Stomach (tissue), 4 donors: ENCODE results near the gene EVX1.

ENCODE experiments used
- EP300 ChIP-seq: sonication (generic); formaldehyde crosslinking; IDR thresholded peaks from one replicate; pipeline ENCODE4 v1.6.1; 2017; ENCODE audit warnings: antibody characterized with exemption
- TF ChIP-seq, protein P1 (sequence below), 7 experiments: fragments of 450-650 bp in 4 of 7; fragments of 200-600 bp in 3 of 7; sonication (generic) in 3 of 7; IDR thresholded peaks; one replicate each; pipeline ENCODE4 v1.5.1; 2016 to 2019; ENCODE audit warnings: antibody characterized with exemption in 7 of 7, control low read depth in 2 of 7, mild to moderate bottlenecking in 1 of 7

DNA sequence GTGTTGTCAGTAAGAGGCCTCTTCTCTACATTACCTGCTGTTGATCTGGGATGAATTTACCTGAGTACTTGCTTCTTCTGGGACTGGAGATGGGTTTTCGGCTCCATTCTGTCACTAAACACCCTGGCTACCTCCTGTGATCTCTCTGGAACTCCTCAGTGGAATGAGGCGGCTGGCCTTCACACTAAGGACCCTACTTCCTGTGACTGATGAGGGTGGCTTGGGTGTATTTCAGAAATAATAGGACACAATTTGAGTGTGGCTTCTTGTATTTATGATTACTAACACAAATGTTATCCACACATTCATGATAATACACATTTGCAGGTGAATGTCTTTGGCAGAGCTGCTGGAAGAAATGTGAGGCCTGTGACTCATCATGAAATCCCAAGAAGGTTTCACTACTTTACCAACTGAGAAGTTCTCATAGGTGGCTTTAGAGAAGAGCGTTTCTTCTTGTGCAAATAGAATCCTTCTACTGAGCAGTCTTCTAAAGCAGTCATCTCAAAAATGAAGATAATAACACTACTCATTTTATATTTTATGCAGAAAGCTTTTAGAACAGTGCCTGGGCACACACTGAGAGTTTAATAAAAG, 21.3 kb upstream of the EVX1 start:
- TF ChIP-seq, protein P1, sequence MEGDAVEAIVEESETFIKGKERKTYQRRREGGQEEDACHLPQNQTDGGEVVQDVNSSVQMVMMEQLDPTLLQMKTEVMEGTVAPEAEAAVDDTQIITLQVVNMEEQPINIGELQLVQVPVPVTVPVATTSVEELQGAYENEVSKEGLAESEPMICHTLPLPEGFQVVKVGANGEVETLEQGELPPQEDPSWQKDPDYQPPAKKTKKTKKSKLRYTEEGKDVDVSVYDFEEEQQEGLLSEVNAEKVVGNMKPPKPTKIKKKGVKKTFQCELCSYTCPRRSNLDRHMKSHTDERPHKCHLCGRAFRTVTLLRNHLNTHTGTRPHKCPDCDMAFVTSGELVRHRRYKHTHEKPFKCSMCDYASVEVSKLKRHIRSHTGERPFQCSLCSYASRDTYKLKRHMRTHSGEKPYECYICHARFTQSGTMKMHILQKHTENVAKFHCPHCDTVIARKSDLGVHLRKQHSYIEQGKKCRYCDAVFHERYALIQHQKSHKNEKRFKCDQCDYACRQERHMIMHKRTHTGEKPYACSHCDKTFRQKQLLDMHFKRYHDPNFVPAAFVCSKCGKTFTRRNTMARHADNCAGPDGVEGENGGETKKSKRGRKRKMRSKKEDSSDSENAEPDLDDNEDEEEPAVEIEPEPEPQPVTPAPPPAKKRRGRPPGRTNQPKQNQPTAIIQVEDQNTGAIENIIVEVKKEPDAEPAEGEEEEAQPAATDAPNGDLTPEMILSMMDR (IDR thresholded peaks at IDR 0.05): no peak
- TF ChIP-seq EP300: no peak
